PC-9 (cell line): ENCODE measurements around the gene TMEM138. TPM values are rescaled to one million over a fixed set of nuclear protein-coding genes. Genes with fewer than 3 reads are reported as not detected.

Experiments used
- BruUV-seq: library from RNA; stranded (reverse); fragments of 400-500 nt; replicated peaks from 2 replicates; lab custom pipeline; 2021; lab: Mats Ljungman, UMichigan
- CTCF ChIA-PET: fragments of 300-600 bp; sonication (Branson Sonifier 250); formaldehyde crosslinking; loops from one replicate; lab custom pipeline; 2022; ENCODE audit warnings: antibody characterized with exemption; lab: Charles Lee
- POLR2A ChIA-PET: fragments of 300-600 bp; sonication (Branson Sonifier 250); formaldehyde crosslinking; loops from one replicate; lab custom pipeline; 2022; ENCODE audit warnings: antibody characterized with exemption; ENCODE audit not compliant: unreplicated experiment; lab: Charles Lee
- DNase-seq, 2 experiments: peaks; one replicate each; pipeline versions ENCODE4 v3.0.0 to v3.0.0-alpha.2; 2015 to 2022; ENCODE audit warnings: mixed read lengths in 1 of 2
- H2AFZ ChIP-seq: fragments of 200-600 bp; sonication (generic); 2 replicates; pipeline ENCODE4 v1.8.1; 2017; ENCODE audit warnings: antibody characterized with exemption
- H3F3A ChIP-seq: fragments of 200-600 bp; sonication (generic); 2 replicates; pipeline ENCODE4 v1.8.1; 2017; ENCODE audit warnings: antibody characterized with exemption, mild to moderate bottlenecking, low read depth; ENCODE audit not compliant: insufficient read depth
- H3K27ac ChIP-seq: fragments of 200-600 bp; sonication (generic); 2 replicates; pipeline ENCODE4 v1.6.1; 2016; ENCODE audit warnings: mixed run types
- H3K27me3 ChIP-seq: fragments of 200-600 bp; sonication (generic); 2 replicates; pipeline ENCODE4 v1.6.1; 2016; ENCODE audit warnings: low read depth, mixed run types; ENCODE audit not compliant: insufficient read depth
- H3K36me3 ChIP-seq: fragments of 200-600 bp; sonication (generic); 2 replicates; pipeline ENCODE4 v1.6.1; 2016; ENCODE audit warnings: low read depth, mixed run types
- H3K4me1 ChIP-seq: fragments of 200-600 bp; sonication (generic); replicated peaks from 2 replicates; pipeline ENCODE4 v1.6.1; 2016; ENCODE audit warnings: mixed run types; ENCODE audit not compliant: insufficient read depth
- H3K4me2 ChIP-seq: fragments of 200-600 bp; sonication (generic); 2 replicates; pipeline ENCODE4 v1.6.1; 2017; ENCODE audit warnings: mixed run types
- H3K4me3 ChIP-seq: fragments of 200-600 bp; sonication (generic); 2 replicates; pipeline ENCODE4 v1.6.1; 2016; ENCODE audit warnings: mixed run types
- H3K79me2 ChIP-seq: fragments of 200-600 bp; sonication (generic); 2 replicates; pipeline ENCODE4 v1.6.1; 2017; ENCODE audit warnings: low read depth, mixed run types
- H3K9me2 ChIP-seq: fragments of 200-600 bp; sonication (generic); 2 replicates; pipeline ENCODE4 v1.8.1; 2017; ENCODE audit warnings: mild to moderate bottlenecking; ENCODE audit not compliant: insufficient read depth
- H3K9me3 ChIP-seq: fragments of 200-600 bp; sonication (generic); 2 replicates; pipeline ENCODE4 v1.8.1; 2016; ENCODE audit warnings: low read depth; ENCODE audit not compliant: insufficient read depth
- H4K20me1 ChIP-seq: fragments of 200-600 bp; sonication (generic); 2 replicates; pipeline ENCODE4 v1.8.1; 2017; ENCODE audit not compliant: insufficient read depth
- EZH2 ChIP-seq: fragments of 200-600 bp; sonication (generic); IDR thresholded peaks from 2 replicates; pipeline ENCODE4 v1.8.0; 2017; ENCODE audit warnings: antibody characterized with exemption, low read depth
- intact Hi-C: fragments of 100-400 bp; cut with micrococcal nuclease; formaldehyde crosslinking; loops from one replicate; pipeline ENCODE4 v1.10.0; 2022; ENCODE audit not compliant: unreplicated experiment
- total RNA-seq: library from RNA; stranded (reverse); gene quantifications from 2 replicates; pipeline ENCODE4 v1.2.3, GENCODE V29; 2021
- TF ChIP-seq, protein P1 (sequence below): fragments of 200-600 bp; sonication (generic); conservative IDR thresholded peaks from 2 replicates; pipeline ENCODE4 v1.6.1; 2017; ENCODE audit warnings: mixed run types, antibody characterized with exemption, mild to moderate bottlenecking, moderate library complexity

Gene TMEM138
- total RNA-seq, 1 experiment from 2014 or later = 46.1 TPM

GRCh38 chr11:61350803-61351202 is 11.4 kb upstream of the TMEM138 start:
- no peak overlapping the region for H3K4me2 ChIP-seq
- H3K4me3 ChIP-seq = no peak overlapping the region
- no peak for DNase-seq
- H3K9me3 ChIP-seq = no peaks in the 10 kb centered on the region
- H4K20me1 ChIP-seq = no peaks in the 10 kb centered on the region
- H3K36me3 ChIP-seq = 0 out of 2 replicates have a peak, but pooled peaks cover 7% of the 10 kb centered on the region
- 0 out of 2 replicates have a peak, but pooled peaks cover 4% of the 10 kb centered on the region for H3F3A ChIP-seq
- H3K4me1 ChIP-seq = no peaks in the 10 kb centered on the region
- H3K27ac ChIP-seq = no peak overlapping the region
- intact Hi-C loops = no loop called here
- no peaks in the 10 kb centered on the region for H3K9me2 ChIP-seq
- no peak overlapping the region for H2AFZ ChIP-seq
- no peaks in the 10 kb centered on the region for H3K27me3 ChIP-seq
- ChIA-PET POLR2A (no interaction called here), CTCF (no interaction called here)
- TF ChIP-seq EZH2 = no peak
- TF ChIP-seq, protein P1, sequence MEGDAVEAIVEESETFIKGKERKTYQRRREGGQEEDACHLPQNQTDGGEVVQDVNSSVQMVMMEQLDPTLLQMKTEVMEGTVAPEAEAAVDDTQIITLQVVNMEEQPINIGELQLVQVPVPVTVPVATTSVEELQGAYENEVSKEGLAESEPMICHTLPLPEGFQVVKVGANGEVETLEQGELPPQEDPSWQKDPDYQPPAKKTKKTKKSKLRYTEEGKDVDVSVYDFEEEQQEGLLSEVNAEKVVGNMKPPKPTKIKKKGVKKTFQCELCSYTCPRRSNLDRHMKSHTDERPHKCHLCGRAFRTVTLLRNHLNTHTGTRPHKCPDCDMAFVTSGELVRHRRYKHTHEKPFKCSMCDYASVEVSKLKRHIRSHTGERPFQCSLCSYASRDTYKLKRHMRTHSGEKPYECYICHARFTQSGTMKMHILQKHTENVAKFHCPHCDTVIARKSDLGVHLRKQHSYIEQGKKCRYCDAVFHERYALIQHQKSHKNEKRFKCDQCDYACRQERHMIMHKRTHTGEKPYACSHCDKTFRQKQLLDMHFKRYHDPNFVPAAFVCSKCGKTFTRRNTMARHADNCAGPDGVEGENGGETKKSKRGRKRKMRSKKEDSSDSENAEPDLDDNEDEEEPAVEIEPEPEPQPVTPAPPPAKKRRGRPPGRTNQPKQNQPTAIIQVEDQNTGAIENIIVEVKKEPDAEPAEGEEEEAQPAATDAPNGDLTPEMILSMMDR = no peak
- H3K79me2 ChIP-seq = no peaks in the 10 kb centered on the region
- BruUV-seq = no TSS peak

- Histone ChIP-seq H3K4me3 (no peak overlapping the region), H4K20me1 (no peaks in the 10 kb centered on the region), H3K4me2 (no peak overlapping the region), H3K9me3 (no peaks in the 10 kb centered on the region), H3F3A (0 out of 2 replicates have a peak, but pooled peaks cover 4% of the 10 kb centered on the region), H3K36me3 (0 out of 2 replicates have a peak, but pooled peaks cover 7% of the 10 kb centered on the region), H3K27me3 (no peaks in the 10 kb centered on the region), H3K9me2 (no peaks in the 10 kb centered on the region), H3K27ac (no peak overlapping the region), H3K4me1 (no peaks in the 10 kb centered on the region), H3K79me2 (no peaks in the 10 kb centered on the region), H2AFZ (no peak overlapping the region)
- ChIA-PET CTCF (interaction anchor here (0.7 kb wide), 1 partner anchor 149 kb away, joined by 3 read pairs; no protein-coding TSS in a partner anchor), POLR2A (no interaction called here)
- intact Hi-C loops = no loop called here
- no peak for TF ChIP-seq EZH2
- TF ChIP-seq, protein P1 = no peak
- no TSS peak for BruUV-seq
- no peak for DNase-seq
These were observed 10.1 kb upstream of the TMEM138 start for GRCh38 chr11:61352038-61352437.

- no peak for DNase-seq
These were observed 8.8 kb upstream of the TMEM138 start for GRCh38 chr11:61353131-61354067.

More at GRCh38 chr11:61353131-61354067, 8.8 kb upstream of the TMEM138 start:
- Histone ChIP-seq H4K20me1 (no peaks in the 10 kb centered on the region), H3K9me2 (no peaks in the 10 kb centered on the region), H3K79me2 (no peaks in the 10 kb centered on the region), H3K27me3 (no peaks in the 10 kb centered on the region), H3K9me3 (no peaks in the 10 kb centered on the region), H3K4me2 (no peak overlapping the region), H3F3A (0 out of 2 replicates have a peak, but pooled peaks cover 4% of the 10 kb centered on the region), H3K4me1 (no peaks in the 10 kb centered on the region), H3K27ac (no peak overlapping the region), H2AFZ (no peak overlapping the region), H3K36me3 (0 out of 2 replicates have a peak, but pooled peaks cover 7% of the 10 kb centered on the region), H3K4me3 (no peak overlapping the region)
- CTCF ChIA-PET = no interaction called here
- no TSS peak for BruUV-seq
- POLR2A ChIA-PET = interaction anchor here (0.5 to 0.6 kb wide), 2 partner anchors 9 to 32 kb away, joined by 3 read pairs; partner anchors contain the start of genes CYB561A3 and TMEM138
- TF ChIP-seq EZH2 = no peak
- TF ChIP-seq, protein P1 = no peak
- intact Hi-C loops = no loop called here
